ENCODE measurements around the gene ADGRL1.

The ADGRL1 gene

GRCh38 chr19:14156971-14157717 is 48.8 kb downstream of the ADGRL1 start:
- DNase-seq, result no peak
- Histone ChIP-seq H4K8ac (ENCODE audit: low read length) (no peak overlapping the region), H3K9me3 (ENCODE audit: control insufficient read depth, low read length) (no peaks in the 10 kb centered on the region), H3K27me3 (ENCODE audit: control insufficient read depth in 1 of 2, insufficient read depth in 1 of 2, low read length in 2 of 2) (no peaks in the 10 kb centered on the region), H4K91ac (ENCODE audit: low read length) (no peak overlapping the region), H3K4me1 (ENCODE audit: control insufficient read depth, insufficient read depth, low read depth, low read length) (peaks cover 6% of the 10 kb centered on the region), H3K36me3 (ENCODE audit: control insufficient read depth in 1 of 2, insufficient read depth in 2 of 2, low read depth in 1 of 2, low read length in 2 of 2) (peaks cover 33 to 85% of the 10 kb centered on the region in 2 experiments), H3K4me2 (ENCODE audit: low read length, poor library complexity, severe bottlenecking) (no peak overlapping the region), H3K4me3 (ENCODE audit: insufficient read depth in 1 of 2, low read depth in 1 of 2, low read length in 2 of 2) (no peak overlapping the region), H3K27ac (ENCODE audit: low read length, poor library complexity, severe bottlenecking) (no peak overlapping the region), H2AFZ (ENCODE audit: low read depth, low read length) (no peak overlapping the region), H3K23ac (ENCODE audit: low read length in 2 of 2) (no peak overlapping the region), H2BK15ac (ENCODE audit: low read depth, poor library complexity, severe bottlenecking) (no peak overlapping the region), H3K79me1 (replicated peaks; ENCODE audit: low read length, poor library complexity, severe bottlenecking) (peaks cover 5% of the 10 kb centered on the region), H2BK12ac (ENCODE audit: low read length in 2 of 2) (no peak overlapping the region), H3K14ac (ENCODE audit: low read length in 2 of 2) (no peak overlapping the region), H2BK120ac (ENCODE audit: low read depth, low read length) (no peak overlapping the region), H3K18ac (ENCODE audit: low read depth in 1 of 2, low read length in 2 of 2) (no peak overlapping the region), H3K9ac (ENCODE audit: low read length) (no peak overlapping the region), H3K4ac (ENCODE audit: low read depth in 1 of 2, low read length in 2 of 2) (no peak overlapping the region), H2BK5ac (ENCODE audit: low read depth, low read length, poor library complexity, severe bottlenecking) (no peak overlapping the region), H2AK5ac (ENCODE audit: low read length, severe bottlenecking) (no peak overlapping the region)
- 96% methylated on average over 26 of the region's 26 CpGs for WGBS

GRCh38 chr19:14156122-14156521 is 49.8 kb downstream of the ADGRL1 start:
- Histone ChIP-seq H3K27me3 (ENCODE audit: control insufficient read depth in 1 of 2, insufficient read depth in 1 of 2, low read length in 2 of 2) (no peaks in the 10 kb centered on the region), H3K18ac (ENCODE audit: low read depth in 1 of 2, low read length in 2 of 2) (no peak overlapping the region), H2BK15ac (ENCODE audit: low read depth, poor library complexity, severe bottlenecking) (no peak overlapping the region), H2BK12ac (ENCODE audit: low read length in 2 of 2) (no peak overlapping the region), H3K4me1 (ENCODE audit: control insufficient read depth, insufficient read depth, low read depth, low read length) (peaks cover 6% of the 10 kb centered on the region), H3K9ac (ENCODE audit: low read length) (no peak overlapping the region), H3K4ac (ENCODE audit: low read depth in 1 of 2, low read length in 2 of 2) (no peak overlapping the region), H4K91ac (ENCODE audit: low read length) (no peak overlapping the region), H3K36me3 (ENCODE audit: control insufficient read depth in 1 of 2, insufficient read depth in 2 of 2, low read depth in 1 of 2, low read length in 2 of 2) (peaks cover 34 to 85% of the 10 kb centered on the region in 2 experiments), H2AK5ac (ENCODE audit: low read length, severe bottlenecking) (no peak overlapping the region), H3K27ac (ENCODE audit: low read length, poor library complexity, severe bottlenecking) (no peak overlapping the region), H4K8ac (ENCODE audit: low read length) (no peak overlapping the region), H3K79me1 (replicated peaks; ENCODE audit: low read length, poor library complexity, severe bottlenecking) (peaks cover 5% of the 10 kb centered on the region), H3K4me2 (ENCODE audit: low read length, poor library complexity, severe bottlenecking) (no peak overlapping the region), H2BK5ac (ENCODE audit: low read depth, low read length, poor library complexity, severe bottlenecking) (no peak overlapping the region), H2BK120ac (ENCODE audit: low read depth, low read length) (no peak overlapping the region), H3K4me3 (ENCODE audit: insufficient read depth in 1 of 2, low read depth in 1 of 2, low read length in 2 of 2) (no peak overlapping the region), H3K14ac (ENCODE audit: low read length in 2 of 2) (no peak overlapping the region), H3K9me3 (ENCODE audit: control insufficient read depth, low read length) (no peaks in the 10 kb centered on the region), H3K23ac (ENCODE audit: low read length in 2 of 2) (no peak overlapping the region), H2AFZ (ENCODE audit: low read depth, low read length) (no peak overlapping the region)
- WGBS, result 92% methylated on average over 9 of the region's 12 CpGs
- no peak for DNase-seq

GRCh38 chr19:14155371-14155770 is 50.6 kb downstream of the ADGRL1 start:
- Histone ChIP-seq H3K27ac (ENCODE audit: low read length, poor library complexity, severe bottlenecking) (no peak overlapping the region), H3K9ac (ENCODE audit: low read length) (no peak overlapping the region), H3K4me2 (ENCODE audit: low read length, poor library complexity, severe bottlenecking) (no peak overlapping the region), H3K4ac (ENCODE audit: low read depth in 1 of 2, low read length in 2 of 2) (no peak overlapping the region), H4K91ac (ENCODE audit: low read length) (no peak overlapping the region), H3K14ac (ENCODE audit: low read length in 2 of 2) (no peak overlapping the region), H3K4me3 (ENCODE audit: insufficient read depth in 1 of 2, low read depth in 1 of 2, low read length in 2 of 2) (no peak overlapping the region), H2BK120ac (ENCODE audit: low read depth, low read length) (no peak overlapping the region), H2BK5ac (ENCODE audit: low read depth, low read length, poor library complexity, severe bottlenecking) (no peak overlapping the region), H2AFZ (ENCODE audit: low read depth, low read length) (no peak overlapping the region), H4K8ac (ENCODE audit: low read length) (no peak overlapping the region), H3K9me3 (ENCODE audit: control insufficient read depth, low read length) (no peaks in the 10 kb centered on the region), H2BK12ac (ENCODE audit: low read length in 2 of 2) (no peak overlapping the region), H2AK5ac (ENCODE audit: low read length, severe bottlenecking) (no peak overlapping the region), H3K23ac (ENCODE audit: low read length in 2 of 2) (no peak overlapping the region), H3K18ac (ENCODE audit: low read depth in 1 of 2, low read length in 2 of 2) (no peak overlapping the region), H3K27me3 (ENCODE audit: control insufficient read depth in 1 of 2, insufficient read depth in 1 of 2, low read length in 2 of 2) (no peaks in the 10 kb centered on the region), H2BK15ac (ENCODE audit: low read depth, poor library complexity, severe bottlenecking) (no peak overlapping the region), H3K79me1 (replicated peaks; ENCODE audit: low read length, poor library complexity, severe bottlenecking) (peaks cover 9% of the 10 kb centered on the region), H3K36me3 (ENCODE audit: control insufficient read depth in 1 of 2, insufficient read depth in 2 of 2, low read depth in 1 of 2, low read length in 2 of 2) (peaks cover 34 to 87% of the 10 kb centered on the region in 2 experiments), H3K4me1 (ENCODE audit: control insufficient read depth, insufficient read depth, low read depth, low read length) (peaks cover 5% of the 10 kb centered on the region)
- 98% methylated on average over 17 of the region's 17 CpGs for WGBS
- no peak for DNase-seq

- H3K27me3 ChIP-seq (ENCODE audit: control insufficient read depth in 1 of 2, insufficient read depth in 1 of 2, low read length in 2 of 2), result no peaks in the 10 kb centered on the region
- H2BK5ac ChIP-seq (ENCODE audit: low read depth, low read length, poor library complexity, severe bottlenecking), result no peak overlapping the region
- peaks cover 23 to 71% of the 10 kb centered on the region in 2 experiments for H3K36me3 ChIP-seq (ENCODE audit: control insufficient read depth in 1 of 2, insufficient read depth in 2 of 2, low read depth in 1 of 2, low read length in 2 of 2)
- H3K4me3 ChIP-seq (ENCODE audit: insufficient read depth in 1 of 2, low read depth in 1 of 2, low read length in 2 of 2), result no peak overlapping the region
- no peak overlapping the region for H3K14ac ChIP-seq (ENCODE audit: low read length in 2 of 2)
- no peak overlapping the region for H2BK15ac ChIP-seq (ENCODE audit: low read depth, poor library complexity, severe bottlenecking)
- H3K4me2 ChIP-seq (ENCODE audit: low read length, poor library complexity, severe bottlenecking), result no peak overlapping the region
- H3K23ac ChIP-seq (ENCODE audit: low read length in 2 of 2), result no peak overlapping the region
- H2BK12ac ChIP-seq (ENCODE audit: low read length in 2 of 2), result no peak overlapping the region
- peaks cover 7% of the 10 kb centered on the region for H3K4me1 ChIP-seq (ENCODE audit: control insufficient read depth, insufficient read depth, low read depth, low read length)
- H4K91ac ChIP-seq (ENCODE audit: low read length), result no peak overlapping the region
- H2BK120ac ChIP-seq (ENCODE audit: low read depth, low read length), result no peak overlapping the region
- H3K4ac ChIP-seq (ENCODE audit: low read depth in 1 of 2, low read length in 2 of 2), result no peak overlapping the region
- H4K8ac ChIP-seq (ENCODE audit: low read length), result no peak overlapping the region
- DNase-seq, result no peak
- WGBS, result 97% methylated on average over 12 of the region's 12 CpGs
- no peak overlapping the region for H3K9ac ChIP-seq (ENCODE audit: low read length)
- no peak overlapping the region for H3K18ac ChIP-seq (ENCODE audit: low read depth in 1 of 2, low read length in 2 of 2)
- H3K79me1 ChIP-seq (replicated peaks; ENCODE audit: low read length, poor library complexity, severe bottlenecking), result peaks cover 21% of the 10 kb centered on the region
- H2AK5ac ChIP-seq (ENCODE audit: low read length, severe bottlenecking), result no peak overlapping the region
- no peak overlapping the region for H3K27ac ChIP-seq (ENCODE audit: low read length, poor library complexity, severe bottlenecking)
- no peaks in the 10 kb centered on the region for H3K9me3 ChIP-seq (ENCODE audit: control insufficient read depth, low read length)
- H2AFZ ChIP-seq (ENCODE audit: low read depth, low read length), result no peak overlapping the region
These were observed 53.3 kb downstream of the ADGRL1 start for GRCh38 chr19:14152713-14153112.

Data from mesenchymal stem cell (in vitro differentiated cells and primary cell).